C4-2B (cell line): ENCODE data around the gene SGMS1.

Source experiments
- H3K27ac ChIP-seq: fragments of 450-650 bp; 2 replicates; pipeline ENCODE4 v1.5.1; 2017
- ZFX ChIP-seq: fragments of 450-650 bp; IDR thresholded peaks from 2 replicates; pipeline ENCODE4 v1.6.1; 2017
- TF ChIP-seq, protein P1 (sequence below): fragments of 450-650 bp; conservative IDR thresholded peaks from 2 replicates; pipeline ENCODE4 v1.5.1; 2017; ENCODE audit warnings: mild to moderate bottlenecking

The SGMS1 gene

DNA sequence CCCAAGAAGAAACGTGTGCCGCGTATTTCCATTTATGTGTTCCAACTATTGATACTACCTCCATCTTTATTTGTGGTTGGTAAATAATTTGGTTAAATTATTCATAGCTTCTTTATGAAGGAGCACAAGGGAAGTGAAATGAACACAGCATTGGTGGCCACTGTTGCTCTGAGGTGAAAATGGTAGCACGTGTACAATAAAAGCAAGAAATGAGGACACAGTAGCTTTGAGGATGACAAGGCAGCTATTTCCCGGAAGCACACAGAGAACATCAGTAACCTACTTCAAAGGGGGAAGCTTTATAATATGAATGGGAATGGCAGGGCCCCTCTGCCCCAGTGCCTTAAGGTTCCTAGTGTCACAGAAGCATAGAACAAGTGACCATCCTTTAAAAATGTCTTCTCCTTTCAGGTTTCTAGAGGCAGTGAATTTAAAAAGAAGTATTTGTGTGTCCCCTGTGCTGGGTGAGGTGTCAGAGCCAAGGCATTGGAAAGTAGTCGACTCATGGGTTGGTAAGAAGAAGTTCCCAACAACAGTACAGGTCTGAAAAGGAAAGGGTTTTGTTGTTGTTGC lies 78.8 kb downstream of the SGMS1 start:
- no peak for TF ChIP-seq ZFX
- no peak overlapping the region for H3K27ac ChIP-seq

DNA sequence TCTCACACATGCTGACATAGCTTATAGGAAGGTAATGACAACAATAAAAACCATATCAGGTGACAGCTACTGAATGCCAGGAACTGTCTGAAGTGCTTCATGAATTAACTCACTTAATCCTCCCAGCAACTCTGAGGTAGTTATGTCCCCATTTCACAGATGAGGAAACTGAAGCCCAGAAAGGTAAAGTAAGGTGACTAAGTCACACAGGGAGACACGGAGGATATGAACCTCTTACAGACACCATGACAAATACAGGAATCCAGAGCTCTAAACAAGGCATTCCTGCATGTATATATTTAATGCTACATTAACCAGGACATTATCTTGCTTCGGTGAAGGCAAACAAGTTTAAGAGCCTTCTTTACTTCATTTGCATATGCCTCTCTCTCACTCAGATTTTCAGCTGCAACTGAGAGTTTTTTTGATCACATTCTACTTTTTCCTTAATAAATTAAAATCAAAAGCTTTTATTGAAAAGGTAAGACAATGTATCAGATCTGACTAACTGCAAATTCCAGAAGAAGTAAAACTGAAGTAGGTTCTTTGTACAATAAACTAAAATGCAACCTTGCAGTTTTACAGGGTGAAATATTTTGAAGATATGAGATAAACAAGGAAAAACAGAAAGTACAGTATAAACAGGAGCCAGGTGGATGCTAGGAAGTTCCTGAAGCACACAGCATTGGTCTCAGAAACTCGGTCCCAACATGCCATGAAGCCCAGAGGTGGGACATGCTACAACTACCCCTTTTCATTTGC lies 79.5 kb downstream of the SGMS1 start:
- no peak for TF ChIP-seq ZFX
- TF ChIP-seq, protein P1, sequence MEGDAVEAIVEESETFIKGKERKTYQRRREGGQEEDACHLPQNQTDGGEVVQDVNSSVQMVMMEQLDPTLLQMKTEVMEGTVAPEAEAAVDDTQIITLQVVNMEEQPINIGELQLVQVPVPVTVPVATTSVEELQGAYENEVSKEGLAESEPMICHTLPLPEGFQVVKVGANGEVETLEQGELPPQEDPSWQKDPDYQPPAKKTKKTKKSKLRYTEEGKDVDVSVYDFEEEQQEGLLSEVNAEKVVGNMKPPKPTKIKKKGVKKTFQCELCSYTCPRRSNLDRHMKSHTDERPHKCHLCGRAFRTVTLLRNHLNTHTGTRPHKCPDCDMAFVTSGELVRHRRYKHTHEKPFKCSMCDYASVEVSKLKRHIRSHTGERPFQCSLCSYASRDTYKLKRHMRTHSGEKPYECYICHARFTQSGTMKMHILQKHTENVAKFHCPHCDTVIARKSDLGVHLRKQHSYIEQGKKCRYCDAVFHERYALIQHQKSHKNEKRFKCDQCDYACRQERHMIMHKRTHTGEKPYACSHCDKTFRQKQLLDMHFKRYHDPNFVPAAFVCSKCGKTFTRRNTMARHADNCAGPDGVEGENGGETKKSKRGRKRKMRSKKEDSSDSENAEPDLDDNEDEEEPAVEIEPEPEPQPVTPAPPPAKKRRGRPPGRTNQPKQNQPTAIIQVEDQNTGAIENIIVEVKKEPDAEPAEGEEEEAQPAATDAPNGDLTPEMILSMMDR: no peak
- H3K27ac ChIP-seq: no peak overlapping the region

DNA sequence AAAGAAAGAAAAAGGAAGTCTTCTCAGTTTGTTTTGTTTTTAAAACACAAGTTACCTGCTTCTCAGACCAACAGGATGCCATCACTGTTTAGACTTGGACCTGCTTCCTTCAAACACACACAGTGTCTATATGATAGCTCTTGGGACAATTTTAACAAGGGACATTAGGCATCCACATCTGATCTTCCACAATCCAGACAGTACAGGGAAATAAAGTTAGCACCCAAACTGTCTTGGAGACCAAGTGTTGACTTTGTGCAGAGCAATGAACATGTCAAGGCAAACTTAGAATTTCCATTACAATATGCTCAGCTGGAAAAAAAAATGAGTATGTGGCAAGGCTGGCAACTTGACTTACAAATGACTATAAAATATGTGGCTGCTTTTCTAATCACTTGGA lies 80.9 kb downstream of the SGMS1 start:
- H3K27ac ChIP-seq: no peak overlapping the region
- TF ChIP-seq, protein P1: no peak
- no peak for TF ChIP-seq ZFX

DNA sequence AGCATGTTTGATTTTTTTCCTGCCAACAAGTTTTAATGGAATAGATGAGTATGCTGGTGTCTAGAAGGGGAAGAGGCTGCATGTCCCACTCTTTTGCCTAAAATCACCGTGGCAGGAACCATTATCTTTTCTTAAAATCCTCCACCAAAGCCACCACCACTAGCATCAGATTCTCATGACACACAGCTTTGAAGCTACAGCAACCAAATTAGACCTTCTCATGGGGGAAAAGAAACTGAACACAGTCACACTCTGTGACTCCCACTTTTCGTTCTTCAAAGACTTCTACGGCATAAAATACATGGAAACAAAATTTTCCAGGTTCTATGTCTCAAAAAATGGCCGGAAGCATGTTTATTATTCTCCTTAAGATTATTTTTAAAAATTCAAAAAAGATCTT lies 81.8 kb downstream of the SGMS1 start:
- no peak overlapping the region for H3K27ac ChIP-seq
- TF ChIP-seq, protein P1: no peak
- no peak for TF ChIP-seq ZFX

DNA sequence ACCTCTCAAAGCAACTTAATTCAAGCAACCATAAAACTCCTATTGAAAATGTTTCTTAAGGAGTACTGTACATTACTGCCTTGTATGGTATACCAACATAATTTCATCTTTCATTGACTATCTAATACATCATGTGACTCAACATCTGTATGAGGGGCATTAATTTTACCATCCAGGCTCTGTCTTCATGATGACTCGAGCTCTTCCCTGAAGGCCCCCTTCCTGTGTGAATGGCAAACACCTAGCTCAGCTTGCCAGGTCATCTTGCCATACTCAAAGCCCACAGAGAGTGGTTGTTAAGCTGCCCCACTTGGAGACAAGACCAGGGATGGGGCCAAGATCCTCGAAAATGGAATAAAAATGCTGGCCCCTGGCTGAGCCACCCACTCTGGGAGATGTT lies 82.4 kb downstream of the SGMS1 start:
- no peak for TF ChIP-seq ZFX
- TF ChIP-seq, protein P1: no peak
- no peak overlapping the region for H3K27ac ChIP-seq

DNA sequence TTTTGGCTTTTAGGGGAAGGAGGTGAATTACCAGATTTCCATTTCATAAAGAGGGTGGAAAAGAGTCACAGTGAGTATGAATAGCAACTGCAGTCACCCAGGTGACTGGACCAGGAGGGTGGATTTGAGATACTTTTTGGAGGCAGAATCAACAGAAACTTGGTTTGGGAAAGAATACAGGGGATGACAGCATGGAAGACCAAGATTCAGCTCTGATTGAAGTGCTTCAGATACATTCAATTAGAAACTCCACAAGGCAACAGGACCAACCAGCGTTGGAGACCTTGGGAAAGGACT lies 83.0 kb downstream of the SGMS1 start:
- TF ChIP-seq ZFX: no peak
- TF ChIP-seq, protein P1: no peak
- no peak overlapping the region for H3K27ac ChIP-seq

DNA sequence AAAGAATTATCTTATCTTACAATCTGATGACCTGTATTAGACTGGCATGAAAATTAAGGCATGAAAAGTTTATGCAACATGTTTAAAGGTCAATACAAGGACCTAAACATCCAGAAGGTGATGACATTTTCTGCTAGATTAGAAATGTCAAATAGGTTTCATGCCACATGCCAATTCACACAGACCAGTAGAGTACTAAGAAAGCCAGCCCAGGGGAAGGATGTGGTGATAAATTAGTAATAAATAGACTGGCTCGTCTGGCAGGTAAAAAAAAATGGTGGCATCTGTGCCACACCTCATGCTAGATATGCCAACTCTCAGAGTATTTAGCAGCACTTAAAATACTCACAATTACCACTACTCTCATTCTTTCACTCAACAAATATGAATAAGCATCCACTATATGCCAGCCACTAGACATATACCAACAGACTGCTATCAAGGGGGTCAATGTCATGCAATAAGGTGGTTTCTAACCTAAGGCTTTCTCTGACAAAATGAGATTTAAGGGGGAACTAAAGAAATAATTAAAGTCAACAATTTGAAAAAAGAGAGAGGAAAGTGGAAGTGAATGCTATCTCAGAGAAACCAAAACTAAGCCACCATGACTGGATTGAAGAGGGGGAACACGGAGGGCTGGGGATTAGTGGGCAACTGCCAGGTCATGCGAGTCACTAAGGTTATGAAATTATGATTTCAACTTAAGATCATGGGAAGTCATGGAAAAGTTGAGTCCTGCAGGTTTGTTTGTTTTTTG lies 83.5 kb downstream of the SGMS1 start:
- no peak overlapping the region for H3K27ac ChIP-seq
- no peak for TF ChIP-seq ZFX
- TF ChIP-seq, protein P1: no peak
